PC-3 (cell line): Measurements from ENCODE around the gene ASAP3. TPM values are rescaled to one million over a fixed set of nuclear protein-coding genes. Genes with fewer than 3 reads are reported as not detected.
A peak's percentile ranks its signal among the peaks of the same experiment; 100 is the strongest.

ENCODE experiments used
- ATAC-seq: fragments of 200-7000 bp; cut with Tn5 transposase; 2 replicates; pipeline ENCODE4 v1.9.1; 2020; ENCODE audit warnings: mild to moderate bottlenecking, moderate library complexity
- BruUV-seq: library from RNA; stranded (reverse); fragments of 400-500 nt; replicated peaks from 2 replicates; lab custom pipeline; 2021; lab: Mats Ljungman, UMichigan
- CTCF ChIA-PET: fragments of 300-600 bp; sonication (Branson Sonifier 250); formaldehyde crosslinking; loops from one replicate; lab custom pipeline; 2022; ENCODE audit warnings: antibody characterized with exemption; lab: Charles Lee
- POLR2A ChIA-PET: fragments of 300-600 bp; sonication (Branson Sonifier 250); formaldehyde crosslinking; loops from one replicate; lab custom pipeline; 2022; ENCODE audit warnings: antibody characterized with exemption; ENCODE audit not compliant: unreplicated experiment; lab: Charles Lee
- DNase-seq: peaks from one replicate; pipeline ENCODE4 v3.0.0-alpha.2; 2015
- H2AFZ ChIP-seq: fragments of 300-600 bp; sonication (generic); 2 replicates; pipeline ENCODE4 v1.6.0; 2016; ENCODE audit warnings: antibody characterized with exemption, low read length
- H3F3A ChIP-seq: fragments of 300-600 bp; sonication (generic); one replicate; pipeline ENCODE4 v1.6.0; 2017; ENCODE audit warnings: antibody characterized with exemption, low read length, control low read depth, mild to moderate bottlenecking; ENCODE audit not compliant: unreplicated experiment
- H3K27ac ChIP-seq: fragments of 300-600 bp; sonication (generic); 2 replicates; pipeline ENCODE4 v1.5.1; 2016; ENCODE audit warnings: mild to moderate bottlenecking, low read length
- H3K27me3 ChIP-seq: fragments of 300-600 bp; sonication (generic); 2 replicates; pipeline ENCODE4 v1.6.1; 2016; ENCODE audit warnings: low read length, mixed read lengths
- H3K36me3 ChIP-seq: fragments of 300-600 bp; sonication (generic); 2 replicates; pipeline ENCODE4 v1.6.1; 2016; ENCODE audit warnings: low read depth, mixed run types, low read length, mixed read lengths
- H3K4me1 ChIP-seq: fragments of 300-600 bp; sonication (generic); 2 replicates; pipeline ENCODE4 v1.5.1; 2016; ENCODE audit warnings: low read length; ENCODE audit not compliant: insufficient read depth
- H3K4me2 ChIP-seq: fragments of 300-600 bp; sonication (generic); 2 replicates; pipeline ENCODE4 v1.6.0; 2016; ENCODE audit warnings: low read length
- H3K4me3 ChIP-seq: fragments of 300-600 bp; sonication (generic); 2 replicates; pipeline ENCODE4 v1.5.1; 2016; ENCODE audit warnings: mild to moderate bottlenecking, low read length, mixed read lengths
- H3K79me2 ChIP-seq: fragments of 300-600 bp; sonication (generic); 2 replicates; pipeline ENCODE4 v1.6.1; 2017; ENCODE audit warnings: low read length, mixed read lengths
- H3K9ac ChIP-seq: fragments of 300-600 bp; sonication (generic); 2 replicates; pipeline ENCODE4 v1.6.0; 2016; ENCODE audit warnings: mild to moderate bottlenecking, low read length
- H3K9me2 ChIP-seq: fragments of 300-600 bp; sonication (generic); replicated peaks from 2 replicates; pipeline ENCODE4 v1.6.1; 2016; ENCODE audit warnings: mixed run types, low read length, mixed read lengths
- H3K9me3 ChIP-seq: fragments of 300-600 bp; sonication (generic); 2 replicates; pipeline ENCODE4 v1.6.1; 2016; ENCODE audit warnings: low read length, mixed read lengths
- H4K20me1 ChIP-seq: fragments of 300-600 bp; sonication (generic); 2 replicates; pipeline ENCODE4 v1.6.1; 2016; ENCODE audit warnings: low read length, mixed read lengths
- CTCF ChIP-seq: fragments of 300-600 bp; sonication (generic); conservative IDR thresholded peaks from 2 replicates; pipeline ENCODE4 v1.5.1; 2017; ENCODE audit warnings: antibody characterized with exemption, low read depth, mild to moderate bottlenecking, low read length
- EZH2 ChIP-seq: fragments of 300-600 bp; sonication (generic); IDR thresholded peaks from one replicate; pipeline ENCODE4 v1.6.1; 2017; ENCODE audit warnings: antibody characterized with exemption, mild to moderate bottlenecking, low read length; ENCODE audit not compliant: unreplicated experiment
- EZH2phosphoT487 ChIP-seq: fragments of 300-600 bp; sonication (generic); IDR thresholded peaks from 2 replicates; pipeline ENCODE4 v1.6.1; 2018; ENCODE audit warnings: mild to moderate bottlenecking, antibody characterized with exemption, low read length, borderline replicate concordance
- intact Hi-C: fragments of 100-400 bp; cut with micrococcal nuclease; formaldehyde crosslinking; loops from 2 replicates; pipeline ENCODE4 v1.9.0; 2023
- total RNA-seq: library from RNA; depleted of rRNA; stranded (reverse); fragments of >200 nt; gene quantifications from 2 replicates; pipeline ENCODE4 v1.2.3, GENCODE V29; 2014

The ASAP3 gene
- total RNA-seq, 1 experiment from 2014 or later: 12.8 TPM

- Histone ChIP-seq H3K27ac (no peak overlapping the region), H3K9me2 (no peaks in the 10 kb centered on the region), H3F3A (no peaks in the 10 kb centered on the region), H3K9me3 (no peaks in the 10 kb centered on the region), H2AFZ (no peak overlapping the region), H3K4me1 (peaks cover 20% of the 10 kb centered on the region), H3K9ac (no peak overlapping the region), H3K27me3 (no peaks in the 10 kb centered on the region), H3K79me2 (no peaks in the 10 kb centered on the region), H4K20me1 (no peaks in the 10 kb centered on the region), H3K4me2 (no peak overlapping the region), H3K36me3 (no peaks in the 10 kb centered on the region), H3K4me3 (no peak overlapping the region)
- no peak for DNase-seq
- CTCF ChIA-PET: interaction anchor here (0.6 kb wide), 2 partner anchors 141 to 424 kb away, joined by 3 read pairs; no protein-coding TSS in a partner anchor
- no TSS peak for BruUV-seq
- TF ChIP-seq CTCF (no peak), EZH2 (no peak), EZH2phosphoT487 (no peak)
- intact Hi-C loops: no loop called here
- ATAC-seq: no peak
- POLR2A ChIA-PET: interaction anchor here (0.6 kb wide), 1 partner anchor 65 kb away, joined by 5 read pairs; no protein-coding TSS in a partner anchor
These were observed 96.5 kb downstream of the ASAP3 start for GRCh38 chr1:23387494-23387893.

GRCh38 chr1:23385119-23385621, 98.8 kb downstream of the ASAP3 start:
- Histone ChIP-seq H3K79me2 (no peaks in the 10 kb centered on the region), H3K27me3 (no peaks in the 10 kb centered on the region), H3F3A (no peaks in the 10 kb centered on the region), H3K4me2 (no peak overlapping the region), H3K36me3 (no peaks in the 10 kb centered on the region), H3K4me3 (no peak overlapping the region), H2AFZ (no peak overlapping the region), H3K9me3 (no peaks in the 10 kb centered on the region), H3K9me2 (no peaks in the 10 kb centered on the region), H4K20me1 (no peaks in the 10 kb centered on the region), H3K9ac (no peak overlapping the region), H3K4me1 (peaks cover 20% of the 10 kb centered on the region), H3K27ac (0 out of 2 replicates have a peak overlapping the region, but pooled peaks have one; percentile 6)
- ChIA-PET POLR2A (no interaction called here), CTCF (interaction anchor here (0.5 kb wide), 1 partner anchor 134 kb away, joined by 3 read pairs; no protein-coding TSS in a partner anchor)
- DNase-seq (no peak), ATAC-seq (no peak)
- intact Hi-C loops: no loop called here
- BruUV-seq: no TSS peak
- no peak for TF ChIP-seq CTCF
- no peak for TF ChIP-seq EZH2
- no peak for TF ChIP-seq EZH2phosphoT487
